ENCODE data around the gene SLN. TPM values are rescaled to one million over a fixed set of nuclear protein-coding genes. Genes with fewer than 3 reads are reported as not detected.

The SLN gene
- total and polyA plus RNA-seq, 10 of the 15 experiments (the other 5 are each of a cell fraction or from before 2014, with no cell fraction given), result 0.39 TPM; not detected in 9

DNA sequence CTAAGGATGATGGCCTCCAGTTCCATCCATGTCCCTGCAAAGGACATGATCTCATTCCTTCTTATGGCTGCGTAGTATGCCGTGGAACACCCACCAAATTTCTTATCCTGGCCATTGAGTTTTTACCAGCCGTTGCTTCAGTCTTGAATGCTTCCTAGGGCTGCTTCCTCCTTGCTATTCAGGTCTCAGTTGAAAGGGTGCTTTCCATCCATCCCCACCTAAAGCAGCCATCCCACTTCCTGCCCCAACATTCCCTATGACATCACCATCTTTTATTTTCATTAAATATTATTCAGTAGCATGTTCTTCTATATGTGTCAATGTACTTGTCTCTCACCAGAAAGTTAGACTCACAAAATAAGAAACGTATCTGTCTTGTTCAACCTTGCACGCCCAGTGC is 40.7 kb upstream of the SLN start:
- Histone ChIP-seq H2AFZ (ENCODE audit: control insufficient read depth, low read depth, low read length) (no peak overlapping the region), H3K4me3 (no peak overlapping the region), H3K4me2 (ENCODE audit: control insufficient read depth, insufficient read depth) (no peak overlapping the region), H4K20me1 (ENCODE audit: control insufficient read depth, insufficient read depth) (no peaks in the 10 kb centered on the region), H3K79me2 (ENCODE audit: control insufficient read depth, insufficient read depth, low read length) (no peaks in the 10 kb centered on the region), H3K9ac (ENCODE audit: control insufficient read depth, insufficient read depth, low read length) (no peak overlapping the region), H3K36me3 (ENCODE audit: control insufficient read depth in 2 of 2, insufficient read depth in 2 of 2, low read length in 1 of 2) (no peaks in the 10 kb centered on the region), H3K4me1 (ENCODE audit: control insufficient read depth, insufficient read depth, low read length) (no peaks in the 10 kb centered on the region), H3K27me3 (replicated peaks in 1 of 2; ENCODE audit: control insufficient read depth in 2 of 2, insufficient read depth in 2 of 2, low read length in 1 of 2) (no peaks in the 10 kb centered on the region; a peak in 1 of 4 replicates), H3K27ac (ENCODE audit: control insufficient read depth, insufficient read depth) (no peak overlapping the region), H3K9me3 (replicated peaks; ENCODE audit: control insufficient read depth, insufficient read depth, low read length) (no peaks in the 10 kb centered on the region)
- ChIA-PET RAD21 (ENCODE audit: unreplicated experiment) (no interaction called here), POLR2A (no interaction called here), CTCF (interaction anchor here (1.3 kb wide), 1 partner anchor 9 kb away, joined by 3 read pairs; no protein-coding TSS in a partner anchor), SMC1A (ENCODE audit: uncharacterized antibody, unreplicated experiment) (no interaction called here)
- no peak for DNase-seq (ENCODE audit: low read depth, low spot score)
- no peak for TF ChIP-seq PKNOX1 (IDR thresholded peaks at IDR 0.05)
- no peak for TF ChIP-seq PML (IDR thresholded peaks at IDR 0.05; ENCODE audit: low read length)
- FAIRE-seq, result no peak
- in situ Hi-C loops (cut with MboI), result no loop called here
- intact Hi-C loops (cut with micrococcal nuclease; ENCODE audit: unreplicated experiment), result no loop called here
- 47% methylated on average over 5 of the region's 5 CpGs for WGBS (ENCODE audit: insufficient coverage, insufficient replicate concordance, low lambda C conversion rate, missing lambda C conversion rate)
- ATAC-seq, result no peak
- BruUV-seq (replicated peaks), result no TSS peak

- no peak overlapping the region for H3K4me2 ChIP-seq (ENCODE audit: control insufficient read depth, insufficient read depth)
- no peak for DNase-seq (ENCODE audit: low read depth, low spot score)
- ATAC-seq, result no peak
- BruUV-seq (replicated peaks), result no TSS peak
- H2AFZ ChIP-seq (ENCODE audit: control insufficient read depth, low read depth, low read length), result no peak overlapping the region
- POLR2A ChIA-PET, result no interaction called here
- H3K9ac ChIP-seq (ENCODE audit: control insufficient read depth, insufficient read depth, low read length), result no peak overlapping the region
- no peaks in the 10 kb centered on the region for H3K79me2 ChIP-seq (ENCODE audit: control insufficient read depth, insufficient read depth, low read length)
- FAIRE-seq, result no peak
- no peak overlapping the region for H3K4me3 ChIP-seq
- no peaks in the 10 kb centered on the region for H3K9me3 ChIP-seq (replicated peaks; ENCODE audit: control insufficient read depth, insufficient read depth, low read length)
- in situ Hi-C loops (cut with MboI) (no loop called here), intact Hi-C loops (cut with micrococcal nuclease; ENCODE audit: unreplicated experiment) (no loop called here)
- H3K4me1 ChIP-seq (ENCODE audit: control insufficient read depth, insufficient read depth, low read length), result no peaks in the 10 kb centered on the region
- RAD21 ChIA-PET (ENCODE audit: unreplicated experiment), result no interaction called here
- SMC1A ChIA-PET (ENCODE audit: uncharacterized antibody, unreplicated experiment), result no interaction called here
- H3K36me3 ChIP-seq (ENCODE audit: control insufficient read depth in 2 of 2, insufficient read depth in 2 of 2, low read length in 1 of 2), result no peaks in the 10 kb centered on the region
- H3K27ac ChIP-seq (ENCODE audit: control insufficient read depth, insufficient read depth), result no peak overlapping the region
- 62% methylated on average over 9 of the region's 9 CpGs for WGBS (ENCODE audit: insufficient coverage, insufficient replicate concordance, low lambda C conversion rate, missing lambda C conversion rate)
- H3K27me3 ChIP-seq (replicated peaks in 1 of 2; ENCODE audit: control insufficient read depth in 2 of 2, insufficient read depth in 2 of 2, low read length in 1 of 2), result no peaks in the 10 kb centered on the region; a peak in 1 of 4 replicates
- TF ChIP-seq DPF2 (IDR thresholded peaks at IDR 0.05) (no peak), NBN (IDR thresholded peaks at IDR 0.05) (no peak), BMI1 (IDR thresholded peaks at IDR 0.05; ENCODE audit: borderline replicate concordance) (no peak), SRF (IDR thresholded peaks at IDR 0.05; ENCODE audit: low read depth in 2 of 2, low read length in 2 of 2) (no peak)
- no peaks in the 10 kb centered on the region for H4K20me1 ChIP-seq (ENCODE audit: control insufficient read depth, insufficient read depth)
- CTCF ChIA-PET, result no interaction called here
These were observed 39.2 kb upstream of the SLN start for GRCh38 chr11:107751082-107751481.

All from GM12878 (cell line).